Jurkat, Clone E6-1 (cell line): Measurements from ENCODE around the gene NCKAP5.

Experiments used
- DNase-seq: peaks from one replicate; pipeline ENCODE4 v3.0.0-alpha.2; 2011; ENCODE audit warnings: low read depth, low spot score
- H3K4me3 ChIP-seq: 2 replicates; pipeline ENCODE4 v1.5.1; 2011; ENCODE audit warnings: mild to moderate bottlenecking, low read length, control low read depth, moderate library complexity

NCKAP5 gene

DNA sequence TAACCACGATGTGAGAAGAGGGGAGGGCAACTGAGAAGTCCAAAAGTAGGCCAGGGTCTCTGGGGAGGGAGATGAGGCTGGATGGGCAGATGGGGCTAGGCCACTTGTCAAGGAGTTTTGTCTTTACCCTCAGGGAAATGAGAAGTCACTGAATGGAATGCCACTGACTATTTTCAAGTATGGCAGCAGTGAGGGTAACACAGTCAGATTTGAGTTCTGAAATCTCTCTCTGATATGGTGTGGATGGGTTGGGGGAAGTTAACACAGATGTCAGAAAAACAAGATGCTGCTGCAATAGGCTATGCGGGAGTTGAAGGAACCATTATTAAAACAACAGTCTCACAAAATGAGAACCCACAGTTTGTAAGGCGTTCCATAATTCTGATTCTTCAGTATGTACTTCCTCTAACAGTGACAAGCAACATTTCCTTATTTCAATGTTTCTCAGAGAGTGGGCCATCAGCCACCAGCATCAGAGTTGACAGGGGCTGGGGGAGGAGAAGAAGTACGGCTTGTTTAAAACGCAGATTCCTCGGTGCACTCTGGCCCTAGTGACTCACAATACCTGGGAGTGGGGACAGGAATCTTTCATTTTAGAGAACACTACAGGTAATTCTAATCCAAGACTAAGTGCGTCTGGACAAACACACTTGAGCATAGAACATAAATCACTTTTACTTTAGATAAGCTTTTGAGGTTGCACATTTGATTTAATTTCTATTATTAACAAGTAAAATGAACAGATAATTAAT, 596.8 kb downstream of the NCKAP5 start:
- DNase-seq = no peak
- H3K4me3 ChIP-seq = no peak overlapping the region

DNA sequence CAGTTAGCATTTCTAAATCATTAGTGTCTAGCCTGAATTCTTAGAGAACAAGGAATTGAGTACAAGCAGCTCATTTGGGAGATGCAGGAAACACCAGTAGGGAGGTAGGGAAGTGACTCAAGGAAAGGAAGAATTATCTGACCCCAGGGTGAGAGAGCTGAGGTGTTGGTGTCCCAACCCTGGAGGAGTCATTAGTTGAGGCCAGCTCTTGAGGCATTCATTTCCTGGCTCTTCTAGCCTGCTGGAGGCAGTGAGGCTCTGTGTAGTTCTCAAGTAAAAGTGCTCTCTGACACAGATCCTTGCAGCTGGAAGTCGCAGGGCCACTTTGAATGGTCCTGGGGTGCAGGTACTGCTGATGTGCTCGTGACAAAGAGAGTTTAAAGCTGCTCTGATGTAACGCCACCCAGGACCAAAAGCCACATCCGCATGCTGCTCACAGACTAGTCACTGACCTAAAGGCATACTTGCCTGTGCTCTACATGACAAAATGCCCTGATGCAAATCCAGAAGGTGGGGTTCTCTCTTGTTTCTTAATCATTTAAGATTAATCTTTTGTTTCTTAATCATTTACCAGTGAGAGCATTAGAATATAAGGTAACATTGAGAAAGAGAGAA, 598.8 kb downstream of the NCKAP5 start:
- H3K4me3 ChIP-seq = no peak overlapping the region
- DNase-seq = no peak

DNA sequence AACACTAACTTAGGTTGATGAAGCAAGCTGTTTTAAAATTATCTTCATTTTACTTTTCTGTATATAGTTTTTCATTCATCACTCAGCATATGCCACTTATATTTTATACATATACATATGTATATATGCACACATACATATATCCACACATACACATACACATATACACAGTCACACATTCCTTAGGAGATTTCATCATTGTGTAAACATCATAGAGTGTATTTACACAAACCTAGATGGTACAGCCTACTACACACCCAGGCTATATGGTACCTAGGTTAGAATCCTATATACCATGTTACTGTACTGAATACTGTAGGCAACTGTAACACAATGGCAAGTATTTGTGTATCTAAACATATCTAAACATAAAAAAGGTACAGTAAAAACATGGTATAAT, 602.8 kb downstream of the NCKAP5 start:
- H3K4me3 ChIP-seq = no peak overlapping the region
- no peak for DNase-seq

DNA sequence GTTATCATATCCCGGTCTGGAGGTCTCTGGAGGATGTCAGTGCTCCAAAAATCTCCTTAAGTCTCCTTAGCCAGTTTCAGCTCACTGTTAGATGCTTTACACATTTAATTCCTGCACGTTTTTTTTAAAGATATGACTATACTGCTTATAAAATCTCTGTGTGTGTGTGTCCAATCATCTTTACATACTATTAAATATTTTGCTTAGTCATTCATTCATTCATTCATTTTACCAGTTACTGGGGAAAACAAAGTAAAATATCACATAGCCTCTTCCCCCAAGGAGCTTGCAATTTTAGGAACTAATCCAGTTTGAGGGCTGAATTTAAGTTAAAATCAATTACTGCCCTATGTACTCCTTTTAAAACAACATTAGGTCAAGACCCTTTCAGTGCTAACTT, 605.1 kb downstream of the NCKAP5 start:
- DNase-seq = no peak

DNA sequence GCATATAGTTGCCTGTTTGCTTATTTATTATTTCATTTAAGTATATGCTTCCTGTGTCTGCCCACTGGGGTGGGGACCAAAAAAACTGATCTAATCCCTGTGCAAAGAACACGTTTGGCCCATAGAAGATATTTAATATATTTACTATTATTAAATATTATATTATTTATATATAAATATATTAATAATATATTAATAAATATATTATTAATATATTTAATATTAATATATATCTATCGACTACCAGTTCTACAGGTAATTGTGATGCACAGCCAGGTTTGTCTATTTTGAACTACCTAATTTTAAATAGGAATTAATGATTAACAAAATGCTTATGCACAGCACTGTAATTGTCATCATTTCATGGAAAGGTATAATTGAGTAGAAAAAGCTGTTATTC, 609.4 kb downstream of the NCKAP5 start:
- H3K4me3 ChIP-seq = no peak overlapping the region
- DNase-seq = no peak

More for the DNA sequence above, 605.1 kb downstream of the NCKAP5 start:
- no peak overlapping the region for H3K4me3 ChIP-seq

DNA sequence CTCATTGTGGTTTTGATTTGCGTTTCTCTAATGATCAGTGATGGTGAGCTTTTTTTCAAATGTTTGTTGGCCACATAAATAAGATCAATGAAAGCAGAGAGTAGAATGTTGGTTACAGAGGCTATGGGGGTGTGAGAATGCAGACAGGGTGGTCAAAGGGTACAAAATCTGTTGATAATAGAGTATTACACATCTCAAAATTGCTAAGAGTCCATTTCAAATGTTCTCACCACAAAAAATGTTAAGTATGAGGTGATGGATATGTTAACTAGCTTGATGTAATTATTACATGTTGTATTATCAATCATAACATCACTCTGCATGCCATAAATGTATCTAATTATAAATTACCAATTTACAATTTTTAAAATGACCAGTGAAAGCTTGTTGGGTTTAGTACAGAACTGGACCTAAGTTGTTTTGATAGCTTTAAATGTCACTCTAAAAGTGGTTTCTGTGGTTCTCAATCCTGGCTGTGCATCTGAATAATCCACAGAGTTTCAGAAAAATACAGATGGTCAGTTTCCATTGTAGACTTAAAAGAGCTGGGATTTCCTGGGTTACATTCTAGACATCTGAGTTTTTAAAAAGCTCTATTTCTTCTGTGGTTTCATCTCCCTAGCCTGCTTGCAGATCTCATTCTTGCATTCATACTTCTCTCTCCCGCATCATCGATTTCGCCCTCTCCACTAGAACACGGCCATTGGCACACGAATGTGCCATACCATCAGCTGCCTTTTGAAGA, 612.2 kb downstream of the NCKAP5 start:
- no peak for DNase-seq
- H3K4me3 ChIP-seq = no peak overlapping the region

DNA sequence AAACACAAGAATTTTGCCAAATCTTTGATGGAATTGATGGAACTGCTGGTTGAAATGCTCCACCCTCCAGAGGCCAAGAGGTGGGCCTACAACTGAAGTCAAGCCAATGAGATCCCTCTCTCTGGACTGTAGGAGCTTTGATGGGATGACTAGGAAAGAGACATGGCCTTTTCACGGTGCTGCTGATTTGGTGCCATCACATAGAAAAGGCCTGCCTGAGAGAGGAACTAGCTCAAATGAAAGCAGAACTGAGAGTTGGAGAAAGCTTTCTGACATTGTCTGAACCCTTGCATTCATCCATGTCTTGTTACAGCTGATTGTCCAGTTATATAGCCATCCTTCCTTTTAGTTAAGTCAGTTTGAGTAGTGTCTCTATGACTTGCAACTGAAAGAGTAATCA, 614.5 kb downstream of the NCKAP5 start:
- H3K4me3 ChIP-seq = no peak overlapping the region
- DNase-seq = no peak

DNA sequence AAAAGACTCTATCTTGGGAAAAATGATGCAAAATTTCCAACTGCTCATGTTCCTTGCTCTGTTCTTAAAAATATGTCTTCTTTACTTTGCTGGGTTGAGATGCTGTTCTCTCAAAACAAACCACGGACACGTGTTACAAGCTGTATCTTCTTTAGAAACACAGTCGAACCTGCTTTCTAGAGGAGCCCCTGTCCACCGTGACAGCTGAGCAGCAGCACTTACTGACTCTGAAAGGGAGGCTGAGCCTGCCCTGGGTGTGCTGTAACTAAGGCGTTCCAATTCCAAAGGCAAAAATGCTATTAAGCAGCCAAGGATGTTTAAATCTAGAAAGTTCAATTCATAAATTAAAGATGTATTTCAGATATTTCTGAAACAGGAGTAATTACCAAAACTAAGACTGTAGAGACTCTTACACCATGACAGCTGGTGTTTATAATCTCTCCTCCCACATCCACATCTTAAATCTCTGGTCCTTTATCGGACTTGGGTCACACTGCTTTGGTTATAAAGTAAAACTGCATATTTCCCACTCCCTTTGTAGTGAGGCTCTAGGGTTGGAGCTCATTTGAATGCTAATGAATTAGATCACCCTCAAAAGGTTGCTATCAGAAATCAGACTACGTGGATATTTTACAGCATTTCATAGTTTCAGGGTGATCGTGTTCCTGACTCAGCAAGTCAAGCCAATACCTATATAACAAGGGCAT, 617.1 kb downstream of the NCKAP5 start:
- no peak overlapping the region for H3K4me3 ChIP-seq
- DNase-seq = no peak

DNA sequence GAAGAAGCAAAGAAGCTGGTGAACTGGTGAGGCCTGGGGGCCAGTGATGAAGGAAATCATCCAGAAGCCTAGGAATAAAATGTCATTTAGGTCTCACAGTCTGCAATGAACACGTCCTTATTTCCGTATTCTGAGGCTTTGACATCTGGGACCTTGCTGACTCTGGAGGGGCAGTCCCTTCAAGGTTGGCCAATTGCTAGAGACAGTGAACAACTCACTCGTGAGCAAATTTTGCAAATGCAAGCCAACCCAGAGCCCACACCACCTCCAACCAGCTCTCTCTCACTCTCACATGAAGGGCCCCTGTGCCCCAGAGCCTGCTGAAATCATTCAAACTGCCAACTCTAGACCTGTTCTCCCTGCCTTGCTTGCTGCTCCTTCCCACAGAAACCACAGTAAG, 619.2 kb downstream of the NCKAP5 start:
- DNase-seq = no peak
- H3K4me3 ChIP-seq = no peak overlapping the region

DNA sequence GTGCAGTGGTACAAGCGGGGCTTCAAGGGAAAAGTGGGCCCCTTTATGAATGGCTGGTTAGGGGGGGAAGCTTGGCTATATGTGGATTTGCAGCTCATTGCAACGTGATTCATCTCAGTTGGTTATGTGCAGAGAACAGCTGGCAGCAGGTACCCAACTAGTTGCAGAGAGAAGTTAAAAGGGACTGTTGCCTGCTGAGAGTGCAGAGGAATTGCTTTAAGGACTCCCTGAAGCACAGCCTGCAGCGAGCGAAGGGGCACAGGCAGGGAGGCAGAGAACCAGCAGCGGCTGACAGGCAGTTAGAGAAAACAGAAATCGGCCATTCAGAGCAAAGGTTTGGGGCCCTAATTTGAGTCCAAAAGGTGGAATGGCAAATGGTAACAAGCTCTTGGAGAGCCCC, 620.1 kb downstream of the NCKAP5 start:
- DNase-seq = no peak
- H3K4me3 ChIP-seq = no peak overlapping the region

DNA sequence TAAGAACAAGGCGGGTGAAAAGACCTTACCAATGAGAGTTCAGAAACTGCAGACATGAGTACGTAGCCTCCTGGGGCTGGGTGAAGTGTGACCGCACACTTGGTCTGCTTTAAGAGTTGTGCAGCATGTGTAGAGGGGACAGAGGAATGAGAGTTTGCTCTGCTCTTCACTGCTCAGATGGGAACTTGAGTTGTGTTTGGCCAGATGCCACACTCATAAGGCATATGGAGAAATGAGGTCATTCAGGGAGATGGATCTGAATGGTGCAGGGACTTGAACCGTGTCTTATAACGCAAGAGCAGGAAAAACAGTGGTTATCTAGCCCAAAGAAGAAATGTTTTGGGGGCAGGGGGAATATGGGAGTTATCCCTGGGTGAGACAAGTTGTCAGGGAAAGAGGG, 624.4 kb downstream of the NCKAP5 start:
- no peak overlapping the region for H3K4me3 ChIP-seq
- no peak for DNase-seq

DNA sequence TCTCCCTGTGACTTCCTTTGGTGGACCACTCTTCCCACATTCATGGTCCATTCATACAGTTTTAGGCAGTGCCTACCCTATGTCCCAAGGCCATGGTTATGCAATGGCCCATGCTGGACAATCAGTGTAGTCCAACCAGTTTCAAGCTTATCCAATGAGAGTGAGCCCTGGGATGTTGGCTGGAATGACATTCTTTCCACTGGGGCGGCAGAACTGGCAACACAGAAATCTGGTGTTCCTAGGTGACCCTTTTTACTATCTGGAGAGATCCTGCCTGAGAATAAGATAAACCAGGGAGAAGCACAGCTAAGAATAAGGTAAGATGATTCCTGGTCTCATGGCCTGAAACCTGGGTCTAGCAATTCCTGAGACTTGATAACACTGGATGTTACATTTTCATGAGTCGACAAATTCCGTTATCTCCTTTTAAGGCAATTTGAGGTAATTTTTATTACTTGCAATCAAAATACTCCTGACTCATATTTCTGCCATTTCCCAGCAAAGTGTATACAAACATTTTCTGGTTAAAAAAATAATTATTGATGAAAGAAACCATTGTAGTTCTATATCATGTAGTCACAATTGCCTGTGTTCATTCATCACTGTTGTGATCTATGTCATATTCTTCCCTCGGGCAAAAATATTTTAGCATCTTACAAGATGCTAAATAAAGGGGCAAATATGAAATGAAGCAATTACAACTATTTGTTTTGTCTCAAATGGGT, 626.8 kb downstream of the NCKAP5 start:
- DNase-seq = no peak
- H3K4me3 ChIP-seq = no peak overlapping the region

DNA sequence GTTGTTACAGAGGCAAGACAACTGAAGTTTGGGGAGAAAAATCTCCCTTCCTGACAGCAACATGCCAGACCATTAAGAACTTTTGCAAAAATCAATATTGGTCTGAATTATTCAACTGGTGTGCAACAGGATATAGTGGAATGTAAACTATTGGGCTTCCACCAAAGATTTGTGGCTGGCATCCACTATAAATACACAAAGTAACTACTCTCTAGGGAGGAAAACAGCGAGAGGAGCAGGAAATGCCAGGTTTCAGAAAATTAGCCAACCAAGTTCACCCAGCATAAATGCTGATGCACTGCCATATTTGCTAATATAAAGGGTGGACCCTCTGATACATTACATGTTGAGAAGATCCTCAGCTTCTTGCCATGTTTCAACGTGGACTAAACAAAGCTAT, 630.6 kb downstream of the NCKAP5 start:
- H3K4me3 ChIP-seq = no peak overlapping the region
- DNase-seq = no peak

DNA sequence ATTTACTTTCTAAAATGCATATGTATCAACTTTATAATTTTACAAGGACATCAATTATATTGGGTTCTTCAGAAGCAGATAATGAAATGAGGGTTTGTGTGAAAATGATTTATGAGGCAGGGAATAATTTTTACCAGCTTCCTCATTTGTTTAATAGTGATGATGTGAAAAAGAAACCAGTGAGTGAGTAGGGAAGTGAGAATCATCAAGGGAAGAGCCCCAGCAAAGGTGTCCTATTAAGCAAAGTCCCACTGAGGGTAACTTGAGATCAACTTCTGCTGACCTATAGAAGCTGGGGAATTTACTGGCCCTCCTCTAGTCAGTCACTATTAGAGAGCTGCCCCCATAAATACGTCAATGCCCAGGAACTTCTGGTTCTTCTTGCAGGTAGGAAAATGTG, 631.5 kb downstream of the NCKAP5 start:
- no peak for DNase-seq
- H3K4me3 ChIP-seq = no peak overlapping the region

DNA sequence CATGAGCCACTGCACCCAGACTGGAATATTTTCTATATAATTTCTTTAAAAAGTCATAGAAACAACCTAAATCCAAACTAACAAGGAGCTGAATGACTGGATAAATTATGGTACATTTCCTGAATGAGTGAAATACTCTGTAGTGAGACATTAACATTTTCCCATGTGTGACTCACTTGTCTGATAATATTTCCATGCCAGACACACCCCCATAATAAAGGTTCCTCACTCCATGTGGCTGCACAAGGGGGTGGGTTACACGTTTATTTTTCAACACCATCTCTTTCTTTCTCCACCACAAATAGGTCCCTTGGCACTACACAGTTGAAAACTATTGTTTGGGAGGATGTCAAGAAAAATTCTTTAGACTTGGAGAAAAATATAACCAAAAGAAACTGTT, 632.0 kb downstream of the NCKAP5 start:
- no peak overlapping the region for H3K4me3 ChIP-seq
- DNase-seq = no peak

DNA sequence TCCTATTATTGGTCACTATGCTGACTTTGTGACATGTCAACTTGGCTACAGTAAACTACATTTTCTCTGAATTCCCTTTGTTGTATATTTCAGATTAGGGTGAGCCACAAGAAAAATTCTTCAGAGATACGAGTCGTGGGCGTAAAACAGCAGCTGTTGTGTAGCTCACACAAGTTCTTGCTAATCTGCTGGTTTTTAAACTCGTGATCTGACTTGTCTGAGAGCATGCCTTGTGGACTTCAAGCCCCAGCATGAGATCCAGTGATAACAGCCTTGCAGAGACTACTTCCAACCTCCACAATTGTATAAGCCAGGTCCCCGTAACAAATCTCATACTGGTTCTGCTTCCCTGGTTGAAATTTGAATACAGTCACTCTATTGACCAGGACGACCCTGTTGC, 638.5 kb downstream of the NCKAP5 start:
- no peak for DNase-seq
- H3K4me3 ChIP-seq = no peak overlapping the region

DNA sequence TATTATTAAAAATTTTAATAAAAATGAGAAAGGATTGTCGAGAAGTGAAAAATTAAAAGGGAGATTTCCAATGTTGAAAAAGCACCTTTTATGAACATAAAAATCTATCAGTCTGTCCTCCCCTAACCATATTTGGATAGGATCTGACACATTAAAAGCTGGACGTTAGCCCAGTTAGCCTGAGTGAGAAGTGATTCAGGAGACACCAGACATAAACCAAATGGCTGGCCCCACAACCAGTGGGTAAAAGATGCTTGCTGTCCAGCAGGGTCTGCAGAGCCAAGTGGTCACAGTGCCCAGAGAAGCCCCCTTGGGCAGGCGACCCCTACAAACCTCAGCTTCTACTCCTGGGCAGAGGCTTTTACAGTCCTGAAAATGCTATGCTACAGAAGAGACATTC, 644.5 kb downstream of the NCKAP5 start:
- DNase-seq = no peak
- H3K4me3 ChIP-seq = no peak overlapping the region

DNA sequence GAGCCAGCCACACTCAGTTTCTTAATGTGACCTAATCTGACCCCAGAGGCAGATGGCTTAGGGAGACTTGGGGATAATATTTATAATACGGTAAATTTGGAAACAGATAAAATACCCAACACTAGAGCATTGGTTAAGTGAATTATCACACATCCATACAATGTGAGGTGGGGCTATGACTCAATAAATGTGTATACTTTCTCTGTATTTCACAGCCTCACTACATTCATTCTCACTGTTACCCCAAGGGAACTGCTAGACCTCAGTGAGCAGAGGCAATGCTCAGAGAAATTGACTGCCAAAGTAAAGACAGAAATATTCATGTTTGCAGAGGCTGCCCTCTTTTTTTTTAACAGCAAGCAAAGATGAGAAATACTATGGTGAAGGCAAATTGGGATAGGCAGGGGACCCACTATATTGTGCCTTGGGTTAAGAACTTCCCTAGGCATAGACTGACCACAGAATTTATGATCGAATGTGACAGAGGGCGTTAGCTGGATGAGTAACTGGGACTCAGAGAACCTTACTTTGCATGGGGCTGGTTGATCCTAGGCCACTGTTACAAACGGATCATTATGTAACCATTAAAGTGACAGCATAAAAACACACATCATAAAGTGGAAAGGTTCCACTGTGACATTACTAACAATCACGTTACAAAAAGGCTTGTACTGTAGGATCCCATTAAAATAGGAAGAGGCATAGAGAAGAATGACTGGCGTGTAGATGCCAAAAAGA, 652.3 kb downstream of the NCKAP5 start:
- no peak overlapping the region for H3K4me3 ChIP-seq
- no peak for DNase-seq
